BJ (cell line): ENCODE data around the gene KLRF1. TPM values are rescaled to one million over a fixed set of nuclear protein-coding genes. Genes with fewer than 3 reads are reported as not detected.
A peak's percentile ranks its signal among the peaks of the same experiment; 100 is the strongest.

Experiments
- CTCF ChIA-PET: fragments of 350-600 bp; formaldehyde crosslinking; extraction: SDS; loops from one replicate; lab custom pipeline; 2021; ENCODE audit warnings: antibody characterized with exemption, inconsistent platforms; lab: Yijun Ruan, JAX
- POLR2A ChIA-PET: fragments of 300-600 bp; sonication (Branson Sonifier 250); formaldehyde crosslinking; extraction: SDS; loops from one replicate; lab custom pipeline; 2021; ENCODE audit warnings: antibody characterized with exemption; lab: Charles Lee
- DNase-seq: peaks from one replicate; pipeline ENCODE4 v3.0.0-alpha.2; 2011; ENCODE audit warnings: low read depth
- H3K27me3 ChIP-seq: 2 replicates; pipeline ENCODE4 v1.6.0; 2011; ENCODE audit warnings: low read length; ENCODE audit not compliant: control insufficient read depth, insufficient read depth
- H3K36me3 ChIP-seq: 2 replicates; pipeline ENCODE4 v1.5.1; 2011; ENCODE audit warnings: low read length; ENCODE audit not compliant: control insufficient read depth, insufficient read depth
- H3K4me3 ChIP-seq: 2 replicates; pipeline ENCODE4 v1.5.1; 2011; ENCODE audit warnings: low read depth, mild to moderate bottlenecking, control low read depth, low read length
- CTCF ChIP-seq: IDR thresholded peaks from 2 replicates; pipeline ENCODE4 v1.5.1; 2011; ENCODE audit warnings: low read depth, mild to moderate bottlenecking, control low read depth, inconsistent platforms, low read length, moderate library complexity; ENCODE audit not compliant: insufficient read depth
- polyA plus RNA-seq: library from polyadenylated mRNA; depleted of rRNA; stranded (reverse); fragments of >200 nt; gene quantifications from 2 replicates; pipeline ENCODE4 v1.2.3, GENCODE V29; 2011

KLRF1 gene
- polyA plus RNA-seq, 1 experiment = not detected

DNA sequence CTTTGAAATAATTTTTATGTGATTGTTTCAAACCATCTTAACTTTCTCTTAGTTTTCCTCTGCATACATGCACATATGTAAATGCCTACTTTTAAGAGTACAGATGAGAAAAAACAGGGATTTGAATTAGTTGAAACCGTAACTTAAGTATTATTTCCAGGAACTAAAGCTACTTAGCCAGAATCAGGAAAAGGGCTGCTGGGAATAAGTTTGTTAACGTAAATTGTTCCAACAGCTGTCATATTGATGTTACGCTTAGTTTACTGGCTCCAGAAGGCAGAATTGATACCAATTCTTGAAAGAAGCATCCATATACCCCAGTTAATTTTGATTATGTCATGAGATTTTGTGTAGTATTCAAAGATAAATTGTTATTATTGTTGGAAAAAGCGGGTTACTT, 17.9 kb upstream of the KLRF1 start:
- no peak overlapping the region for H3K4me3 ChIP-seq
- H3K36me3 ChIP-seq = no peaks in the 10 kb centered on the region
- ChIA-PET POLR2A (no interaction called here), CTCF (interaction anchor here (1.5 to 2.2 kb wide), 2 partner anchors 12 to 59 kb away, joined by 5 to 8 read pairs; no protein-coding TSS in a partner anchor)
- H3K27me3 ChIP-seq = no peaks in the 10 kb centered on the region
- no peak for DNase-seq
- no peak for TF ChIP-seq CTCF

GRCh38 chr12:9809866-9810265, 17.4 kb upstream of the KLRF1 start:
- ChIA-PET CTCF (interaction anchor here (1.5 to 2.2 kb wide), 2 partner anchors 12 to 59 kb away, joined by 5 to 8 read pairs; no protein-coding TSS in a partner anchor), POLR2A (no interaction called here)
- H3K4me3 ChIP-seq = no peak overlapping the region
- no peak for TF ChIP-seq CTCF
- no peak for DNase-seq
- H3K27me3 ChIP-seq = no peaks in the 10 kb centered on the region
- H3K36me3 ChIP-seq = no peaks in the 10 kb centered on the region

GRCh38 chr12:9810671-9811070, 16.6 kb upstream of the KLRF1 start:
- CTCF ChIA-PET = interaction anchor here (1.5 to 2.2 kb wide), 2 partner anchors 11 to 60 kb away, joined by 5 to 8 read pairs; no protein-coding TSS in a partner anchor
- no peaks in the 10 kb centered on the region for H3K36me3 ChIP-seq
- H3K4me3 ChIP-seq = no peak overlapping the region
- TF ChIP-seq CTCF = no peak
- POLR2A ChIA-PET = no interaction called here
- no peaks in the 10 kb centered on the region for H3K27me3 ChIP-seq
- DNase-seq = no peak

- no peak for DNase-seq
- Histone ChIP-seq H3K36me3 (no peaks in the 10 kb centered on the region), H3K4me3 (no peak overlapping the region), H3K27me3 (no peaks in the 10 kb centered on the region)
- TF ChIP-seq CTCF = no peak
- ChIA-PET POLR2A (no interaction called here), CTCF (interaction anchor here (0.7 to 1.1 kb wide), 2 partner anchors 21 to 69 kb away, joined by 3 read pairs; no protein-coding TSS in a partner anchor)
These were observed 15.7 kb upstream of the KLRF1 start for GRCh38 chr12:9811621-9812020.

GRCh38 chr12:9813821-9814798, 13.2 kb upstream of the KLRF1 start:
- DNase-seq = no peak
- ChIA-PET POLR2A (no interaction called here), CTCF (interaction anchor here (0.6 to 3.4 kb wide), 18 partner anchors 10 to 186 kb away, joined by 3 to 26 read pairs (median 4); no protein-coding TSS in a partner anchor)
- Histone ChIP-seq H3K36me3 (no peaks in the 10 kb centered on the region), H3K4me3 (peak overlapping the region; percentile 22), H3K27me3 (no peaks in the 10 kb centered on the region)
- TF ChIP-seq CTCF = peak; percentile 91
